NCI-H446 treated with DMSO at 0.1 percent for 48 hours (cell line): ENCODE results near the gene GPR160.
"Not testable (repeated sequence)": the region's sequence is repeated elsewhere in the genome, so short reads cannot be mapped to it uniquely, and the experiment has no call there.

ENCODE experiments used
- DNase-seq: peaks from one replicate; lab custom pipeline; 2025; lab: John Stamatoyannopoulos, UW

GPR160 gene, protein sequence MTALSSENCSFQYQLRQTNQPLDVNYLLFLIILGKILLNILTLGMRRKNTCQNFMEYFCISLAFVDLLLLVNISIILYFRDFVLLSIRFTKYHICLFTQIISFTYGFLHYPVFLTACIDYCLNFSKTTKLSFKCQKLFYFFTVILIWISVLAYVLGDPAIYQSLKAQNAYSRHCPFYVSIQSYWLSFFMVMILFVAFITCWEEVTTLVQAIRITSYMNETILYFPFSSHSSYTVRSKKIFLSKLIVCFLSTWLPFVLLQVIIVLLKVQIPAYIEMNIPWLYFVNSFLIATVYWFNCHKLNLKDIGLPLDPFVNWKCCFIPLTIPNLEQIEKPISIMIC

GRCh38 chr3:170037463-170038433 lies at the start of gene GPR160:
GPR160 (plus strand) TSS chr3:170037995; CDS start chr3:170083973, 45,978 bp downstream.
- peak; percentile 22 for DNase-seq

DNA sequence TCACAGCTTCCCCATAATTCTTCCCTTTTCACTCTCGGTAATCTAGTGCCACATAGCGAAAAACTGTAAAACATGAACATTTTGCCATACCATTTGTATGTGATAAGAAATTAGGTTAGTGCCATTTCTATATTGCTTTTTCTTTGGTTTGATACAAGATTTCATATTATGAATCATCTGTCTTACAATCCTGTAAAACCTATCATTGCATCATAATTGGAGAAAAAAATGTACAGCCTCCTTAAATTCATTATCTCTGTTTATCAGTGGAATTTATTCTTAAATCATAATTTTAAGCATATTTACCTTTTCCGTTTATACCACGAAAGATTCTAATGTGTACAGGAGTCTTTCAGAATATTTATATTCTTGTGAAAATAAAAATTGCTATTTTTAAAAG lies 47.4 kb upstream of the GPR160 start:
- no peak for DNase-seq

GRCh38 chr3:169992156-169992555 lies 45.6 kb upstream of the GPR160 start:
- no peak for DNase-seq

GRCh38 chr3:169992781-169993180 lies 45.0 kb upstream of the GPR160 start:
- no peak for DNase-seq

DNA sequence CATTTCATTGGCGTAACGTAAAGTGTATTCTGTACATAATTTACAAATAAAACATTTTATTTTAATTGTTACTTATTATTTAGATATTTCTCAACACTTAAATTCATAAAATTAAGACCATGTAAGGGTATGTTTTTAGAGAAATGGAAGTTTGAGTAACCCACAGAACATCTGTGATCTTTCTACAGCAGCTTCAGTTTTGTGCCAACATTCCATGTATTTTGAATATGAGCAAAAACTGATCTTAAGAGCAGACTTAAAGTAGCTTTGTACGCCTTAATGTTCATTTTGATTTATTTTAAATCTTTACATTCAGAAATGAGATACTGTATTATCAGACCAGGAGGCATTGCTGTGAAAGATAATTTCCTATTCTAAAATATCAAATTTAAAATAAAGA lies 44.0 kb upstream of the GPR160 start:
- DNase-seq, result no peak

GRCh38 chr3:169996063-169996462 lies 41.7 kb upstream of the GPR160 start:
- DNase-seq, result no peak

GRCh38 chr3:169998668-169999131 lies 39.1 kb upstream of the GPR160 start:
- no peak for DNase-seq

DNA sequence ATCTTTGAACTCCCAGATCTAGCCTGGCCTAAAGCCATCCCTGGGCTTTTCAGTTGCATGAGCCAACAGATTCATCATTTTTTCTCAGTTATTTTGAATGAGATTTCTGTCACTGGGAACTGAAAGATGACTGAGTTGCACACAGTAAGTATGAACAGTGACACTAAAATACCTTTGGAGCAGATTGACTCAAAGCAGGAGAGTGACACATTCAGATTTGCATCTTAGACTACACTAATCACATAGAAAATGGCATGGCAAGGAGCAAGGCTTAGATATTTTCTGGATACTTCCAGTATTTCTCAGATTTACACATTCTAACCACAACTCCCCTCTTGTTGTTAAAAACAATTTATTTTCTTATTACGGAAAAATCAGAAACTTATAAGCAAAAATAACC lies 38.4 kb upstream of the GPR160 start:
- DNase-seq, result no peak

GRCh38 chr3:170000051-170000450 lies 37.7 kb upstream of the GPR160 start:
- DNase-seq, result no peak

- DNase-seq, result no peak
Observed at GRCh38 chr3:170002231-170002630, 35.6 kb upstream of the GPR160 start.

DNA sequence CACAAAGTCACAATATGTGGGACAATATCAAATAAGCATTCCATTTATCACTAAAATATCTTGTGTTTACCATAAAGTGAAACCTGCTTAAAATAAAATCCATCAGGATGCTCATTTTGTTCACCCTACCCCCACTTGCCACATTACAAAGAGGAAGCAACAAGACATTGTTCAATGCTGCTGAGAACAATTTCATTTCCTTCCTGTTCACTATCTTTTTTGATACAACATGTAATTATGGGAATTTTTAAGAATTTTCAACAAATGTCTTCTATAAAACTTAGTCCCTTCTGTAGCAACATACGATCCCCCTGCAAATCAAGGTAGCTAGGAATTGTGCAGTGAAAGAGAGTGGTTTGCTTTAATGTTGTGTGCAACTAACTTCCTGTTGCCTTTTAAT lies 34.9 kb upstream of the GPR160 start:
- no peak for DNase-seq

DNA sequence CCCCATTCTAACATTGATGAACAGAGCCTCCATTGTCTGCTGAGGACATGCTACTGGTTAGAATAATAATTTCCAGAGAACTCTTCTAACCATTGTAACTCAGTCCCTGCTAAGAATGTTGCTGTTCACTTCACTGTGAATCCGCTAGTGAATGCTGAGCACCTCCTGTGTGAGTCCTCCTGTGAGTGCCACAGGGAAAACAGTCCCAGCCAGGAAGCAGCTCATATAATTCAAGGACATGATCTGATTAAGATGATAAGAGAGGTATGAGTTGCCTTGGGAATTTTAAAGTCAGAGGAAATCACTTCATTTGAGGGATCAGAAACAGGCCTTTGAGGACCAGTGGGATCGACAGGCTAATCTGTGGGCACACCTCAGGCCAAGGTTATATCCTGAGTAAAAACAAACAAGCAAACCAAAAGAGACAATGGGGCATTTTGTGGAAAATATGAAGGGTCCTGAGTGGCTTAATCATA lies 33.9 kb upstream of the GPR160 start:
- no peak for DNase-seq

- no peak for DNase-seq
Observed at GRCh38 chr3:170007031-170007663, 30.6 kb upstream of the GPR160 start.

GRCh38 chr3:170010498-170010897 lies 27.3 kb upstream of the GPR160 start:
- no peak for DNase-seq

DNA sequence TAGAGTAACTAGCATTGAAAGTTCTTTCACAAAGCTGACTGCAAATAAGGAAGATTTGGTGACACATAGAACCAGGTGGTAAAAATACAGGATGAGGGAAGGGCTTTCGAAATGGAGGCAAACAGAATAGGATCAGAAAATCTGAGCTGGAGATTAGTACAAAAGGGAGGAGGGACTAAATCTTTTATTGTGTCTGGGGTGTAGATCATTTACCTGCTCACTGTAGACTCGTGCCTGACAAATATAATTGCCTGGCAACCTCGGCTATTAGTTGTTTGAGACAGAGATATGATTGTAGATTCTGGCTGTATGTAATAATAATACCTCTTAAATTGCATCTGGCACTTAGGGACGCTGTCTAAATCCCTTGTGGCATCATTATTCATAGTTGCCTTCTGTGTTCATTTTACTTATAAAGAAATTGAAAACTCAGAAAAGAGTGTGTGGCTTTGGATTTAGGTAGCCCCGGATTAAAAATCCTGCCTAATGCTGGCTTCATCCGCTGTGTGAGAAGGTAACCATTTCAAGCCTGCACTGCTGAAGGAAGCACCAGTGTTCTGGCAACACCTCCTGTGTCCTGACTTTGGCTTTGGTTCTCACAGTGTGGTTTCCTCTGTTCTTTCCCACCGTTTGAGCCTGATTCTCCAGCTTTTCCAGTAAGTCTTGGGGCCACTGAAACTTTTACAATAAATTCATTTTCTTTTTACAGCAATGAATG lies 25.0 kb upstream of the GPR160 start:
- DNase-seq, result no peak

GRCh38 chr3:170016057-170016456 lies 21.7 kb upstream of the GPR160 start:
- DNase-seq, result no peak

- DNase-seq, result not testable (repeated sequence)
Observed at GRCh38 chr3:170019306-170019705, 18.5 kb upstream of the GPR160 start.

- no peak for DNase-seq
Observed at GRCh38 chr3:170021083-170021482, 16.7 kb upstream of the GPR160 start.

DNA sequence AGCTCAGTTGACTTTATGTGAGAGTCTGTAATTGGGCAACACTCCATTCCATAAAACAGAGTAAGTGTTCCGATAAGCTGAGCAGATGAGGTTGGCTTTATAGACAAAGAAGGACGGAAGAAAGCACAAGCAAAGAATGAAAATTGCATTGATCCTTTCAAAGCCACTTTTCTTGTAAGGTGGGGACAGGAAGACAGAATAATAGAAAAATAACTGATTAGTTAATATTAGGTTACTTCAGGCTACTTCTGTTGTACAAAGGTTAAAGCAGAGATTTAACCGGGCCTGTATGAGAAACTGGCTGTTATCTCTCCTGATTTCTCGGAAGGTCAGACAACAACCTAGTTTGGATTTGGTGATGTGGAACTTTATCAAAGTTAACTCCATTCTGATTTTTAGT lies 15.5 kb upstream of the GPR160 start:
- DNase-seq, result no peak

- DNase-seq, result no peak
Observed at GRCh38 chr3:170023165-170023564, 14.6 kb upstream of the GPR160 start.

- DNase-seq, result no peak
Observed at GRCh38 chr3:170024581-170024980, 13.2 kb upstream of the GPR160 start.
